HG03457 (cell line): Measurements from ENCODE around the gene SNAI1.

Source experiments
- ATAC-seq: cut with Tn5 transposase; IDR thresholded peaks from one replicate; pipeline ENCODE4 v1.9.1; 2021; ENCODE audit warnings: moderate number of reproducible peaks; ENCODE audit not compliant: unreplicated experiment

Gene SNAI1

DNA sequence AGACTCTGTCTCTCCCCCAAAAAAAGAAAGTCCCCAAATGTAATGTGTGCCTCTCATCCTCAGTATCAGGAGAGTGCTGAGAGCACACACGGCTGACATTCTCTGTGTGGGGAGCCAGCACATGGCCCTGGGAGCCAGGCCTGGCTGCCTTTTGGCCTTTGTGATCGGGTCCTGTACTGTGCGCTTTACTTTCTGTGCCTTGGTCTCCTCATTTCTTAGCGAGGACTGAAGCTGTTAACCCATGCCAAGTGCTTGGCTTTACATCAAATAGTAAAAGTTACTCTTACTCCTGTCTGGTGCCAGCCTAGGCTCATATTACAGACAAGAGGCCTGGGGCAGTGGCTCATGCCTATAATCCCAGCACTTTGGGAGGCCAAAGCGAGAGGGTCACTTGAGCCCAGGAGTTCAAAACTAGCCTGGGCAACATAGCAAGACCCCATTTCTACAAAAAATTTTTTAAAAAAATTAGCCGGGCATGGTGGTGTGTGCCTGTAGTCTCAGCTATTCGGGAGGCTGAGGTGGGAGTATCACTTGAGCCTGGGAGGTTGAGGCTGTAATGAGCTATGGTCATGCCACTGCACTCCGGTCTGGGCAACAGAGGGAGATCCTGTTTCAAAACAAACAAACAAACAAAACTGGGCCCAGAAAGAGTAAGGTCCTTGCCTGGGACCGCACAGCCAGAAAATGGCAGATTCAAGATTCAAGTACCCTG, 50.3 kb downstream of the SNAI1 start:
- ATAC-seq: no peak

DNA sequence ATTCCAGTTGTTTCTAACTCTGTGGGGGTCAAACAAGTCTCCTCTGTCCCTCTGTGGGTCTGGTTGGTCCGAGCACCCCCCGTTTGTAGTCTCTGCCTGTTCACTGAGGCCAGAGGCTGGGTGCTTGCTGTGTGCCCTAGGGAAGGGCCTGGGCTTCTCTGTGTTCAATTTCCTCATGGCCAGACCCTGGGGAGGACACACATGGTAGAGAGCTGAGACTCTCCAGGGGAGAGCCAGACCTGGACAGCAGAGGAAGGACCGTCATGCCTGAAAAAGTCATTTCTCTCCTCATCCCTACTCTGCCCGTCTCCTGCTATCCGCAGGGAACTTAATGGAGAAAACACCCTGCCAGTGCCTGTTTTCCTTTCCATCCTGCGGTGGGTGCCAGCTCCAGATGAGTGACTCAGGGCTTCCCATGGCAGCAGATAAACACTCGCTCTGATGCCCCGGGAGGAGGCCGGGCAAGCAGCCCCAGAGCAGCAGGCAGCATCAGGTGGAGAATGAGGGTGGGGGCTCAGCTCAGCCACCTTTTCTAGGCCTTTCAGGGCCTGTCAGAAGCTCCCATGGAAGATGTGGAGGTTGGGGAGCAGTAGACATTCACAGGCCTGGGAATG, 51.9 kb downstream of the SNAI1 start:
- no peak for ATAC-seq

DNA sequence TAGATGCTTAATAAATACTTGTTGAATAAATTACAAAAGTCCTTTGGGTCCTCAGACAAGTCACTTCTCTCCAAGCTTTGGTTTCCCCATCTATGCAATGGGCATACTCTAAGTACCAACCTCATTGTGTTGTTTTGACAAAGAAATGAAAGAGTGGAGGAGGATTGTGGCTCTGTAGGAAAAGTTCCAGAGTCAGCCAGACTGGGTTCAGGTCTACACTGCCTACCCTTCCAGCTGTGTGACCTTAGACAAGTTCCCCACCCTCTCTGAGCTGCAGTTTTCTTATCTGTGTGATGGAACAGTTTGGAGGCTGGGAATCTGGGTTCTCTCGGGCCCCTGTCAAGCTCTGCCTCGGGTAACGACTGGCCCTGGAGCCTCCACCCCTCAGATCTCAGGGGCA, 53.9 kb downstream of the SNAI1 start:
- no peak for ATAC-seq

DNA sequence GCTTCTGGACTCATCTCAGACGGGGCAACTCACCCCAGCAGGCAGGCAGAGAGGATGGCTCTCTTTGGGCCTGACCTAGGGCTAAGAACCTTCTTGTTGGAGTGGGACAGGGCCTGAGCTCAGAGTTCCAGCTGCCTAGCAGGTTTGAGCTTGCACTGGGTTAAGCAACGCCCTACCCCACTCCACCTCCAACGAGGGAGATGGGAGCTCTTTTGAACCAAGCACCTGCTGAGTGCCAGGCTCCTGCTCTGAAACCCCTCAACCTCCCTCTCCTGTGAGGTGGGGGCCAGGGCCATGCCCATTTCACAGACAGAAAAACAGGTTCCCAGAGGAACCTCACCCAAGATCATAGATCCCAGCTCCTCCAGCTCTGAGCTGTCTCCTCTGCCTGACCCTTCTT, 54.3 kb downstream of the SNAI1 start:
- ATAC-seq: no peak

DNA sequence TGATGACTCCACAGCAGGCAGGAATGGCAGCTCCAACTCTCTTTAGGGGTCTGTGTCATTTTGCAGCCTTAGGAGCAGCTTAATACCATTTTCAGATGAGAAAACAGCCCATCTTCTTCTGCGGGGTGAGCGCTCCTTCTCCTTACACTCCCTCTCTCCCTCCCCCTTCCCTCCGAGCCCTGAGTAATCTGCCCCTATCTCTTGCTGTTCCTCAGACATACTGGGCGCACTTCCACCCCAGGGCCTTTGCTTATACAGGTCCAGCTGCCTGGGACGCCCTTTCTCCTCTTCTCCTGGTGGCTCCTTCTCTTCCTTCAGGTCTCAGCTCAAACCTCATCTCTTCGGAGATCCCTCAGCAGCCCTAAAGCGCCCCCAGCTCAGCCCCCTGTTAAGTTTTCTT, 54.8 kb downstream of the SNAI1 start:
- no peak for ATAC-seq

DNA sequence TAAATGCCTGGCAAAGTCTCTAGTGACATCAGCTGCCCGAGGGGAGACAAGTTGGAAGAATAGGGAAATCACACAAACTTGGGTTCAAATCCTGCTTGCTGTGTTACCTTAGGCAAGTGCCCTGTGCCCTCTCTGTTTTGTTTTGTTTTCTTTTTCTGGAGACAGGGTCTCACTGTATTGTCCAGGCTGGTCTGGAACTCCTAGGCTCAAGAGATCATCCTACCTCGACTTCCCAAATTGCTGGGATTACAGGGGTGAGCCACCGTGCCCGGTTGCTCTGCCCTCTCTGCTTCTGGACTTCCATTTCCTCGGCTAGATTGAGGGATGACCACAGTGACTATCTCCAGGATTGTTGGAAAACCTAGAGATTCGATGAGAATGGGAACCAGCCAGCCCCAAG, 55.4 kb downstream of the SNAI1 start:
- no peak for ATAC-seq
